ENCODE data around the gene MS4A14. TPM values are rescaled to one million over a fixed set of nuclear protein-coding genes. Genes with fewer than 3 reads are reported as not detected.

Gene MS4A14
- total and polyA plus RNA-seq, 2 of the 8 experiments (the other 6 are each of a cell fraction or from before 2014, with no cell fraction given) = not detected

DNA sequence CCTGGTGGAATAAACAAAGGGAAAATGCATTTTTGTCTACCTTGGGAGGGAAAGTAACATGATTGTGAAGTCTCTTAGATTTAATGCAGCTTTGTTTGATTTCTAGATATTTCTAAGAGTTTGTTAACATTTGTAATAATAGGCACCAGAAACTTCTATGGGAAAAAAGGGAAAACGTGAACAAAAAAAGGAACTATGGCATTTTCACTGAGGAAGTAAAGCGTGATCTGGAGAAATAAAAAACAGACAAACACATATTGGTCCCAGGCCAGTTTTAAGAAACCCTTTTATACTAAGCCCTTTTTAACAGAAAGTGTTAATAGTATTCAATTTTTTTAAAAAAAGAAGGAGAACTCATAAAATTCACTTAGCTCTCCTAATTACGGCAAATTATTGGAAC is 24.9 kb upstream of the MS4A14 start (continued):
- TF ChIP-seq, protein P1, sequence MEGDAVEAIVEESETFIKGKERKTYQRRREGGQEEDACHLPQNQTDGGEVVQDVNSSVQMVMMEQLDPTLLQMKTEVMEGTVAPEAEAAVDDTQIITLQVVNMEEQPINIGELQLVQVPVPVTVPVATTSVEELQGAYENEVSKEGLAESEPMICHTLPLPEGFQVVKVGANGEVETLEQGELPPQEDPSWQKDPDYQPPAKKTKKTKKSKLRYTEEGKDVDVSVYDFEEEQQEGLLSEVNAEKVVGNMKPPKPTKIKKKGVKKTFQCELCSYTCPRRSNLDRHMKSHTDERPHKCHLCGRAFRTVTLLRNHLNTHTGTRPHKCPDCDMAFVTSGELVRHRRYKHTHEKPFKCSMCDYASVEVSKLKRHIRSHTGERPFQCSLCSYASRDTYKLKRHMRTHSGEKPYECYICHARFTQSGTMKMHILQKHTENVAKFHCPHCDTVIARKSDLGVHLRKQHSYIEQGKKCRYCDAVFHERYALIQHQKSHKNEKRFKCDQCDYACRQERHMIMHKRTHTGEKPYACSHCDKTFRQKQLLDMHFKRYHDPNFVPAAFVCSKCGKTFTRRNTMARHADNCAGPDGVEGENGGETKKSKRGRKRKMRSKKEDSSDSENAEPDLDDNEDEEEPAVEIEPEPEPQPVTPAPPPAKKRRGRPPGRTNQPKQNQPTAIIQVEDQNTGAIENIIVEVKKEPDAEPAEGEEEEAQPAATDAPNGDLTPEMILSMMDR (IDR thresholded peaks at IDR 0.05; ENCODE audit: control extremely low read depth in 1 of 3, insufficient read depth in 1 of 3, low read depth in 1 of 3, low read length in 3 of 3) = no peak

Measured in H1 (cell line).